B cell (primary cell): ENCODE measurements around the gene PLCB4. TPM values are rescaled to one million over a fixed set of nuclear protein-coding genes. Genes with fewer than 3 reads are reported as not detected.

ENCODE experiments used
- ATAC-seq: fragments of 200-7000 bp; cut with Tn5 transposase; one replicate; pipeline ENCODE4 v1.10.0; 2021; ENCODE audit warnings: low read depth, mild to moderate bottlenecking, moderate number of reproducible peaks, moderate library complexity
- CTCF ChIA-PET: fragments of 350-600 bp; sonication (Branson Sonifier 250); formaldehyde crosslinking; loops from one replicate; lab custom pipeline; 2021; ENCODE audit warnings: antibody characterized with exemption, inconsistent platforms; lab: Charles Lee
- POLR2A ChIA-PET: fragments of 350-600 bp; sonication (Branson Sonifier 250); formaldehyde crosslinking; loops from one replicate; lab custom pipeline; 2021; ENCODE audit warnings: antibody characterized with exemption; lab: Charles Lee
- DNase-seq: peaks from one replicate; pipeline ENCODE4 v3.0.0; 2013
- H2AFZ ChIP-seq: 2 replicates; pipeline ENCODE4 v1.6.1; 2012; ENCODE audit warnings: mild to moderate bottlenecking, low read depth, low read length; ENCODE audit not compliant: insufficient read depth, poor library complexity, severe bottlenecking
- H3K27ac ChIP-seq, 2 donors: 1 replicate in 1 of 2; 2 replicates in 1 of 2; pipeline ENCODE4 v1.5.1; 2012 to 2013; ENCODE audit warnings: low read length in 2 of 2, mild to moderate bottlenecking in 2 of 2, moderate library complexity in 1 of 2
- H3K27me3 ChIP-seq, 4 experiments: fragments of 200-600 bp in 1 of 4; sonication (generic) in 1 of 4; replicated peaks in 1 of 4; 1 replicate in 2 of 4; 2 replicates in 2 of 4; pipeline versions ENCODE4 v1.6.1 to v1.7.0; 2013 to 2016; ENCODE audit warnings: low read length in 3 of 4, mild to moderate bottlenecking in 2 of 4, mixed read lengths in 1 of 4, moderate library complexity in 1 of 4; ENCODE audit not compliant: insufficient read depth in 4 of 4, control insufficient read depth in 3 of 4; ENCODE audit errors: control extremely low read depth in 1 of 4
- H3K36me3 ChIP-seq, 2 experiments: replicated peaks in 1 of 2; 1 replicate in 1 of 2; 2 replicates in 1 of 2; pipeline versions ENCODE4 v1.6.1 to v1.7.1; 2013; ENCODE audit warnings: low read length in 1 of 2; ENCODE audit not compliant: insufficient read depth in 2 of 2, control insufficient read depth in 1 of 2; ENCODE audit errors: control extremely low read depth in 1 of 2, extremely low read depth in 1 of 2
- H3K4me1 ChIP-seq, 2 donors: fragments of 200-600 bp in 1 of 2; sonication (generic) in 1 of 2; 1 replicate in 1 of 2; 2 replicates in 1 of 2; pipeline versions ENCODE4 v1.5.1 to v1.6.1; 2013 to 2017; ENCODE audit warnings: low read length in 2 of 2; ENCODE audit not compliant: control insufficient read depth in 2 of 2, insufficient read depth in 2 of 2
- H3K4me2 ChIP-seq: replicated peaks from 2 replicates; pipeline ENCODE3; 2012; ENCODE audit warnings: mild to moderate bottlenecking, low read depth, low read length; ENCODE audit not compliant: poor library complexity, severe bottlenecking
- H3K4me3 ChIP-seq, 5 experiments: fragments of 200-600 bp in 1 of 5; sonication (generic) in 1 of 5; 1 replicate in 3 of 5; 2 replicates in 2 of 5; pipeline versions ENCODE4 v1.5.1 to v1.7.0; 2011 to 2016; ENCODE audit warnings: low read length in 4 of 5, mild to moderate bottlenecking in 4 of 5, low read depth in 2 of 5, control low read depth in 1 of 5, moderate library complexity in 1 of 5; ENCODE audit not compliant: insufficient read depth in 1 of 5; ENCODE audit errors: control extremely low read depth in 1 of 5, extremely low read depth in 1 of 5
- H3K79me2 ChIP-seq: fragments of 200-600 bp; sonication (generic); one replicate; pipeline ENCODE4 v1.6.0; 2016; ENCODE audit warnings: low read length; ENCODE audit not compliant: control insufficient read depth, insufficient read depth
- H3K9ac ChIP-seq: fragments of 200-600 bp; sonication (generic); 2 replicates; pipeline ENCODE4 v1.6.1; 2017; ENCODE audit warnings: mild to moderate bottlenecking, low read length, moderate library complexity
- H3K9me3 ChIP-seq, 3 donors: one replicate each; pipeline versions ENCODE4 v1.6.1 to v1.7.1; 2013; ENCODE audit warnings: low read length in 2 of 3; ENCODE audit not compliant: control insufficient read depth in 2 of 3, insufficient read depth in 1 of 3; ENCODE audit errors: control extremely low read depth in 1 of 3
- H4K20me1 ChIP-seq: 2 replicates; pipeline ENCODE4 v1.6.0; 2012; ENCODE audit warnings: mild to moderate bottlenecking, low read length; ENCODE audit not compliant: insufficient read depth, control insufficient read depth, poor library complexity, severe bottlenecking
- H3K27ac Mint-ChIP-seq: one replicate; pipeline ENCODE4 v1.8.0; 2021; ENCODE audit warnings: mixed read lengths
- H3K27me3 Mint-ChIP-seq: one replicate; pipeline ENCODE4 v1.8.0; 2021; ENCODE audit warnings: mixed read lengths
- H3K4me1 Mint-ChIP-seq: one replicate; pipeline ENCODE4 v1.8.0; 2021; ENCODE audit warnings: mixed read lengths
- H3K4me3 Mint-ChIP-seq: one replicate; pipeline ENCODE4 v1.8.0; 2021; ENCODE audit warnings: mixed read lengths
- H3K9me3 Mint-ChIP-seq: one replicate; pipeline ENCODE4 v1.8.0; 2022; ENCODE audit warnings: mixed read lengths; ENCODE audit not compliant: insufficient read depth
- CTCF ChIP-seq: fragments of 200-600 bp; IDR thresholded peaks from one replicate; pipeline ENCODE4 v1.8.0; 2022; ENCODE audit warnings: antibody characterized with exemption, mild to moderate bottlenecking
- EZH2 ChIP-seq: IDR thresholded peaks from 2 replicates; pipeline ENCODE4 v1.6.1; 2012; ENCODE audit warnings: borderline replicate concordance, low read depth, mild to moderate bottlenecking, moderate library complexity, low read length; ENCODE audit not compliant: insufficient read depth, poor library complexity, severe bottlenecking
- WGBS: methylation state at CpG from one replicate; pipeline ENCODE4 v1.1.5; 2013; ENCODE audit warnings: missing lambda C conversion rate; ENCODE audit not compliant: insufficient coverage; 5-methylcytosine and 5-hydroxymethylcytosine counted together
- intact Hi-C: fragments of 100-400 bp; cut with micrococcal nuclease; formaldehyde crosslinking; loops from one replicate; pipeline ENCODE4 v1.10.0; 2022
- polyA plus RNA-seq: library from polyadenylated mRNA; depleted of rRNA; stranded (reverse); fragments of >200 nt; gene quantifications from 2 replicates; pipeline ENCODE4 v1.2.3, GENCODE V29; 2012
- total RNA-seq, 2 donors: library from RNA; stranded (reverse); fragments of 120-200 nt in 1 of 2; gene quantifications; 1 replicate in 1 of 2; 2 replicates in 1 of 2; pipeline versions ENCODE4 v1.2.3 to v1.2.4, GENCODE V29; 2013 to 2022

PLCB4 gene
- total and polyA plus RNA-seq, 2 donors (not counting 1 experiment from before 2014, with no cell fraction given) = not detected

GRCh38 chr20:9076440-9076839, 7.6 kb downstream of the PLCB4 start:
- H3K9me3 Mint-ChIP-seq = no peaks in the 10 kb centered on the region
- H3K4me2 ChIP-seq = no peak overlapping the region
- intact Hi-C loops = no loop called here
- no peaks in the 10 kb centered on the region for H3K27me3 ChIP-seq
- no peak overlapping the region for H3K9ac ChIP-seq
- TF ChIP-seq EZH2 = no peak
- TF ChIP-seq CTCF = no peak
- no peak overlapping the region for H3K27ac ChIP-seq
- no peaks in the 10 kb centered on the region for H3K9me3 ChIP-seq
- DNase-seq (no peak), ATAC-seq (no peak)
- H3K4me1 ChIP-seq = no peaks in the 10 kb centered on the region
- ChIA-PET CTCF (no interaction called here), POLR2A (no interaction called here)
- 100% methylated on average over 1 of the region's 2 CpGs for WGBS
- no peak overlapping the region for H2AFZ ChIP-seq
- H3K36me3 ChIP-seq = no peaks in the 10 kb centered on the region
- no peak overlapping the region for H3K4me3 ChIP-seq
- H3K4me1 Mint-ChIP-seq = no peaks in the 10 kb centered on the region
- no peaks in the 10 kb centered on the region for H4K20me1 ChIP-seq
- no peak overlapping the region for H3K4me3 Mint-ChIP-seq
- H3K27me3 Mint-ChIP-seq = no peaks in the 10 kb centered on the region
- no peak overlapping the region for H3K27ac Mint-ChIP-seq
- H3K79me2 ChIP-seq = no peaks in the 10 kb centered on the region

- no peaks in the 10 kb centered on the region for H3K79me2 ChIP-seq
- WGBS = 91% methylated on average over 1 of the region's 5 CpGs
- no peaks in the 10 kb centered on the region for H3K4me1 Mint-ChIP-seq
- H3K27ac Mint-ChIP-seq = no peak overlapping the region
- H3K9me3 Mint-ChIP-seq = no peaks in the 10 kb centered on the region
- no peak overlapping the region for H3K9ac ChIP-seq
- H3K4me1 ChIP-seq = no peaks in the 10 kb centered on the region
- H3K4me3 ChIP-seq = no peak overlapping the region
- no peak for ATAC-seq
- intact Hi-C loops = no loop called here
- no peaks in the 10 kb centered on the region for H3K36me3 ChIP-seq
- H4K20me1 ChIP-seq = no peaks in the 10 kb centered on the region
- no peak for DNase-seq
- H3K27ac ChIP-seq = no peak overlapping the region
- no peaks in the 10 kb centered on the region for H3K9me3 ChIP-seq
- no peak overlapping the region for H3K4me3 Mint-ChIP-seq
- H3K4me2 ChIP-seq = no peak overlapping the region
- TF ChIP-seq EZH2 (no peak), CTCF (no peak)
- H3K27me3 ChIP-seq = no peaks in the 10 kb centered on the region
- no peak overlapping the region for H2AFZ ChIP-seq
- CTCF ChIA-PET = no interaction called here
- POLR2A ChIA-PET = no interaction called here
- no peaks in the 10 kb centered on the region for H3K27me3 Mint-ChIP-seq
Measured at GRCh38 chr20:9078826-9079731, 10.2 kb downstream of the PLCB4 start.
